OCI-LY7 (cell line): ENCODE measurements around the gene RNF213.

Experiments used
- EZH2phosphoT487 ChIP-seq: fragments of 200-600 bp; sonication (generic); IDR thresholded peaks from 2 replicates; pipeline ENCODE4 v1.6.1; 2018; ENCODE audit warnings: low read depth, borderline replicate concordance, mild to moderate bottlenecking, mixed run types, antibody characterized with exemption, low read length, moderate library complexity, mixed read lengths
- TF ChIP-seq, protein P1 (sequence below): fragments of 200-600 bp; sonication (generic); conservative IDR thresholded peaks from 2 replicates; pipeline ENCODE4 v1.5.1; 2014; ENCODE audit warnings: mild to moderate bottlenecking, antibody characterized with exemption, low read length, moderate library complexity, mixed read lengths

- TF ChIP-seq, protein P1, sequence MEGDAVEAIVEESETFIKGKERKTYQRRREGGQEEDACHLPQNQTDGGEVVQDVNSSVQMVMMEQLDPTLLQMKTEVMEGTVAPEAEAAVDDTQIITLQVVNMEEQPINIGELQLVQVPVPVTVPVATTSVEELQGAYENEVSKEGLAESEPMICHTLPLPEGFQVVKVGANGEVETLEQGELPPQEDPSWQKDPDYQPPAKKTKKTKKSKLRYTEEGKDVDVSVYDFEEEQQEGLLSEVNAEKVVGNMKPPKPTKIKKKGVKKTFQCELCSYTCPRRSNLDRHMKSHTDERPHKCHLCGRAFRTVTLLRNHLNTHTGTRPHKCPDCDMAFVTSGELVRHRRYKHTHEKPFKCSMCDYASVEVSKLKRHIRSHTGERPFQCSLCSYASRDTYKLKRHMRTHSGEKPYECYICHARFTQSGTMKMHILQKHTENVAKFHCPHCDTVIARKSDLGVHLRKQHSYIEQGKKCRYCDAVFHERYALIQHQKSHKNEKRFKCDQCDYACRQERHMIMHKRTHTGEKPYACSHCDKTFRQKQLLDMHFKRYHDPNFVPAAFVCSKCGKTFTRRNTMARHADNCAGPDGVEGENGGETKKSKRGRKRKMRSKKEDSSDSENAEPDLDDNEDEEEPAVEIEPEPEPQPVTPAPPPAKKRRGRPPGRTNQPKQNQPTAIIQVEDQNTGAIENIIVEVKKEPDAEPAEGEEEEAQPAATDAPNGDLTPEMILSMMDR = no peak
- TF ChIP-seq EZH2phosphoT487 = no peak
Measured at GRCh38 chr17:80227666-80228065, 33.0 kb upstream of the RNF213 start.
